ENCODE data around the gene NELFB. TPM values are rescaled to one million over a fixed set of nuclear protein-coding genes. Genes with fewer than 3 reads are reported as not detected.

NELFB gene
- polyA plus RNA-seq, 1 donor from 2014 or later: 64.7 TPM

- H3K27me3 ChIP-seq (ENCODE audit: insufficient read depth, low read depth, low read length): peaks cover 15% of the 10 kb centered on the region
- H3K27ac ChIP-seq (ENCODE audit: low read length): no peak overlapping the region
- H3K4me2 ChIP-seq (ENCODE audit: low read length): no peak overlapping the region
- no peaks in the 10 kb centered on the region for H3K9me2 ChIP-seq (ENCODE audit: insufficient read depth, low read length)
- H3K4me3 ChIP-seq (ENCODE audit: low read length): no peak overlapping the region
- no peaks in the 10 kb centered on the region for H4K20me1 ChIP-seq (ENCODE audit: insufficient read depth)
- H3F3A ChIP-seq (ENCODE audit: insufficient read depth, low read length, poor library complexity, severe bottlenecking): no peaks in the 10 kb centered on the region
- H3K36me3 ChIP-seq (ENCODE audit: insufficient read depth, low read length): peaks cover 7% of the 10 kb centered on the region
- no peak overlapping the region for H2AFZ ChIP-seq (ENCODE audit: low read depth, low read length)
- no peak overlapping the region for H3K9ac ChIP-seq (ENCODE audit: low read length)
- H3K9me3 ChIP-seq (ENCODE audit: low read length): no peaks in the 10 kb centered on the region
- no peak for TF ChIP-seq EP300 (conservative IDR thresholded peaks at IDR 0.05; ENCODE audit: poor library complexity, severe bottlenecking)
- TF ChIP-seq RAD21 (conservative IDR thresholded peaks at IDR 0.05): no peak
- TF ChIP-seq, protein P1, sequence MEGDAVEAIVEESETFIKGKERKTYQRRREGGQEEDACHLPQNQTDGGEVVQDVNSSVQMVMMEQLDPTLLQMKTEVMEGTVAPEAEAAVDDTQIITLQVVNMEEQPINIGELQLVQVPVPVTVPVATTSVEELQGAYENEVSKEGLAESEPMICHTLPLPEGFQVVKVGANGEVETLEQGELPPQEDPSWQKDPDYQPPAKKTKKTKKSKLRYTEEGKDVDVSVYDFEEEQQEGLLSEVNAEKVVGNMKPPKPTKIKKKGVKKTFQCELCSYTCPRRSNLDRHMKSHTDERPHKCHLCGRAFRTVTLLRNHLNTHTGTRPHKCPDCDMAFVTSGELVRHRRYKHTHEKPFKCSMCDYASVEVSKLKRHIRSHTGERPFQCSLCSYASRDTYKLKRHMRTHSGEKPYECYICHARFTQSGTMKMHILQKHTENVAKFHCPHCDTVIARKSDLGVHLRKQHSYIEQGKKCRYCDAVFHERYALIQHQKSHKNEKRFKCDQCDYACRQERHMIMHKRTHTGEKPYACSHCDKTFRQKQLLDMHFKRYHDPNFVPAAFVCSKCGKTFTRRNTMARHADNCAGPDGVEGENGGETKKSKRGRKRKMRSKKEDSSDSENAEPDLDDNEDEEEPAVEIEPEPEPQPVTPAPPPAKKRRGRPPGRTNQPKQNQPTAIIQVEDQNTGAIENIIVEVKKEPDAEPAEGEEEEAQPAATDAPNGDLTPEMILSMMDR (IDR thresholded peaks at IDR 0.05; ENCODE audit: poor library complexity, severe bottlenecking): no peak
- no peak for TF ChIP-seq EZH2 (IDR thresholded peaks at IDR 0.05; ENCODE audit: borderline replicate concordance, insufficient read depth, low read length, poor library complexity, severe bottlenecking)
- TF ChIP-seq POLR2AphosphoS5 (IDR thresholded peaks at IDR 0.05): no peak
- no peak for TF ChIP-seq SMC3 (conservative IDR thresholded peaks at IDR 0.05; ENCODE audit: poor library complexity)
- TF ChIP-seq, protein P2, sequence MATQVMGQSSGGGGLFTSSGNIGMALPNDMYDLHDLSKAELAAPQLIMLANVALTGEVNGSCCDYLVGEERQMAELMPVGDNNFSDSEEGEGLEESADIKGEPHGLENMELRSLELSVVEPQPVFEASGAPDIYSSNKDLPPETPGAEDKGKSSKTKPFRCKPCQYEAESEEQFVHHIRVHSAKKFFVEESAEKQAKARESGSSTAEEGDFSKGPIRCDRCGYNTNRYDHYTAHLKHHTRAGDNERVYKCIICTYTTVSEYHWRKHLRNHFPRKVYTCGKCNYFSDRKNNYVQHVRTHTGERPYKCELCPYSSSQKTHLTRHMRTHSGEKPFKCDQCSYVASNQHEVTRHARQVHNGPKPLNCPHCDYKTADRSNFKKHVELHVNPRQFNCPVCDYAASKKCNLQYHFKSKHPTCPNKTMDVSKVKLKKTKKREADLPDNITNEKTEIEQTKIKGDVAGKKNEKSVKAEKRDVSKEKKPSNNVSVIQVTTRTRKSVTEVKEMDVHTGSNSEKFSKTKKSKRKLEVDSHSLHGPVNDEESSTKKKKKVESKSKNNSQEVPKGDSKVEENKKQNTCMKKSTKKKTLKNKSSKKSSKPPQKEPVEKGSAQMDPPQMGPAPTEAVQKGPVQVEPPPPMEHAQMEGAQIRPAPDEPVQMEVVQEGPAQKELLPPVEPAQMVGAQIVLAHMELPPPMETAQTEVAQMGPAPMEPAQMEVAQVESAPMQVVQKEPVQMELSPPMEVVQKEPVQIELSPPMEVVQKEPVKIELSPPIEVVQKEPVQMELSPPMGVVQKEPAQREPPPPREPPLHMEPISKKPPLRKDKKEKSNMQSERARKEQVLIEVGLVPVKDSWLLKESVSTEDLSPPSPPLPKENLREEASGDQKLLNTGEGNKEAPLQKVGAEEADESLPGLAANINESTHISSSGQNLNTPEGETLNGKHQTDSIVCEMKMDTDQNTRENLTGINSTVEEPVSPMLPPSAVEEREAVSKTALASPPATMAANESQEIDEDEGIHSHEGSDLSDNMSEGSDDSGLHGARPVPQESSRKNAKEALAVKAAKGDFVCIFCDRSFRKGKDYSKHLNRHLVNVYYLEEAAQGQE (IDR thresholded peaks at IDR 0.05; ENCODE audit: borderline replicate concordance): no peak
- TF ChIP-seq MXI1 (conservative IDR thresholded peaks at IDR 0.05; ENCODE audit: poor library complexity, severe bottlenecking): no peak
- TF ChIP-seq TAF1 (IDR thresholded peaks at IDR 0.05; ENCODE audit: low read depth): no peak
- H3K79me2 ChIP-seq (replicated peaks; ENCODE audit: insufficient read depth, low read length): no peaks in the 10 kb centered on the region
Observed at GRCh38 chr9:137276473-137277328, 21.6 kb downstream of the NELFB start.

GRCh38 chr9:137277329-137278041 lies 22.4 kb downstream of the NELFB start, which contains the start of gene TOR4A:
TOR4A (plus strand) TSS chr9:137277726; CDS start chr9:137278690, 964 bp downstream.
- H3K4me2 ChIP-seq (ENCODE audit: low read length): no peak within 1 kb of the TSS
- H3K9me2 ChIP-seq (ENCODE audit: insufficient read depth, low read length): no peaks in the 10 kb centered on the region
- no peaks in the 10 kb centered on the region for H4K20me1 ChIP-seq (ENCODE audit: insufficient read depth)
- no peak within 1 kb of the TSS for H3K4me3 ChIP-seq (ENCODE audit: low read length)
- no peak within 1 kb of the TSS for H3K9ac ChIP-seq (ENCODE audit: low read length)
- H3K27me3 ChIP-seq (ENCODE audit: insufficient read depth, low read depth, low read length): peaks cover 18% of the 10 kb centered on the region
- H3K27ac ChIP-seq (ENCODE audit: low read length): no peak within 1 kb of the TSS
- H3K9me3 ChIP-seq (ENCODE audit: low read length): no peaks in the 10 kb centered on the region
- TF ChIP-seq, protein P1 (IDR thresholded peaks at IDR 0.05; ENCODE audit: poor library complexity, severe bottlenecking): no peak
- TF ChIP-seq POLR2AphosphoS5 (IDR thresholded peaks at IDR 0.05): no peak
- no peak for TF ChIP-seq MXI1 (conservative IDR thresholded peaks at IDR 0.05; ENCODE audit: poor library complexity, severe bottlenecking)
- TF ChIP-seq RAD21 (conservative IDR thresholded peaks at IDR 0.05): no peak
- TF ChIP-seq EZH2 (IDR thresholded peaks at IDR 0.05; ENCODE audit: borderline replicate concordance, insufficient read depth, low read length, poor library complexity, severe bottlenecking): no peak
- TF ChIP-seq, protein P2 (IDR thresholded peaks at IDR 0.05; ENCODE audit: borderline replicate concordance): no peak
- TF ChIP-seq SMC3 (conservative IDR thresholded peaks at IDR 0.05; ENCODE audit: poor library complexity): no peak
- no peak for TF ChIP-seq EP300 (conservative IDR thresholded peaks at IDR 0.05; ENCODE audit: poor library complexity, severe bottlenecking)
- TF ChIP-seq TAF1 (IDR thresholded peaks at IDR 0.05; ENCODE audit: low read depth): no peak
- H3K79me2 ChIP-seq (replicated peaks; ENCODE audit: insufficient read depth, low read length): no peaks in the 10 kb centered on the region
- peaks cover 4% of the 10 kb centered on the region for H3K36me3 ChIP-seq (ENCODE audit: insufficient read depth, low read length)
- H2AFZ ChIP-seq (ENCODE audit: low read depth, low read length): no peak within 1 kb of the TSS
- H3F3A ChIP-seq (ENCODE audit: insufficient read depth, low read length, poor library complexity, severe bottlenecking): no peaks in the 10 kb centered on the region
